GM12878 (cell line): Measurements from ENCODE around the gene FBXO8. TPM values are rescaled to one million over a fixed set of nuclear protein-coding genes. Genes with fewer than 3 reads are reported as not detected.

Experiments
- ATAC-seq: fragments of 200-7000 bp; cut with Tn5 transposase; 3 replicates; pipeline ENCODE4 v1.9.1; 2020; ENCODE audit warnings: mild to moderate bottlenecking, moderate library complexity
- BruUV-seq: library from RNA; stranded (reverse); fragments of 400-500 nt; replicated peaks from 2 replicates; lab custom pipeline; 2021; lab: Mats Ljungman, UMichigan
- CTCF ChIA-PET: fragments of 300-600 bp; sonication (Branson Sonifier 250); formaldehyde crosslinking; extraction: SDS; loops from one replicate; lab custom pipeline; 2021; ENCODE audit warnings: inconsistent platforms; lab: Yijun Ruan, JAX
- POLR2A ChIA-PET: fragments of 350-600 bp; formaldehyde crosslinking; extraction: SDS; loops from one replicate; lab custom pipeline; 2021; ENCODE audit warnings: inconsistent platforms; lab: Charles Lee
- RAD21 ChIA-PET: fragments of 300-600 bp; sonication (Branson Sonifier 250); formaldehyde crosslinking; loops from one replicate; lab custom pipeline; 2023; ENCODE audit warnings: antibody characterized with exemption; ENCODE audit not compliant: unreplicated experiment; lab: Charles Lee
- SMC1A ChIA-PET: fragments of 300-600 bp; sonication (Branson Sonifier 250); formaldehyde crosslinking; loops from one replicate; lab custom pipeline; 2023; ENCODE audit not compliant: unreplicated experiment, uncharacterized antibody; lab: Charles Lee
- DNase-seq: peaks from one replicate; pipeline ENCODE4 v3.0.0-alpha.2; 2011; ENCODE audit warnings: low read depth, low spot score
- FAIRE-seq: peaks from 3 replicates; lab custom pipeline; 2011; peaks lifted over from hg19 to GRCh38; lab: Jason Lieb, UNC
- H2AFZ ChIP-seq: 2 replicates; pipeline ENCODE4 v1.6.0; 2011; ENCODE audit warnings: low read depth, low read length, control low read depth; ENCODE audit not compliant: control insufficient read depth
- H3K27ac ChIP-seq: 2 replicates; pipeline ENCODE4 v1.5.1; 2011; ENCODE audit warnings: control low read depth; ENCODE audit not compliant: control insufficient read depth, insufficient read depth
- H3K27me3 ChIP-seq, 2 experiments: replicated peaks in 1 of 2; 2 replicates each; pipeline versions ENCODE4 v1.6.0 to v1.6.1; 2011; ENCODE audit warnings: low read length in 1 of 2; ENCODE audit not compliant: control insufficient read depth in 2 of 2, insufficient read depth in 2 of 2
- H3K36me3 ChIP-seq, 2 experiments: 2 replicates each; pipeline ENCODE4 v1.5.1; 2011; ENCODE audit warnings: low read length in 1 of 2; ENCODE audit not compliant: control insufficient read depth in 2 of 2, insufficient read depth in 2 of 2
- H3K4me1 ChIP-seq: 2 replicates; pipeline ENCODE4 v1.6.1; 2011; ENCODE audit warnings: mild to moderate bottlenecking, low read length, moderate library complexity, mixed read lengths; ENCODE audit not compliant: control insufficient read depth, insufficient read depth
- H3K4me2 ChIP-seq: 2 replicates; pipeline ENCODE4 v1.6.0; 2011; ENCODE audit warnings: control low read depth; ENCODE audit not compliant: control insufficient read depth, insufficient read depth
- H3K4me3 ChIP-seq: fragments of 200-600 bp; sonication (generic); 2 replicates; pipeline ENCODE4 v1.5.1; 2016
- H3K79me2 ChIP-seq: 2 replicates; pipeline ENCODE4 v1.6.0; 2011; ENCODE audit warnings: low read length; ENCODE audit not compliant: control insufficient read depth, insufficient read depth
- H3K9ac ChIP-seq: 2 replicates; pipeline ENCODE4 v1.8.0; 2011; ENCODE audit warnings: low read length, control low read depth, mixed read lengths; ENCODE audit not compliant: control insufficient read depth, insufficient read depth
- H3K9me3 ChIP-seq: replicated peaks from 3 replicates; pipeline ENCODE4 v1.5.1; 2011; ENCODE audit warnings: mild to moderate bottlenecking, low read length; ENCODE audit not compliant: control insufficient read depth, insufficient read depth
- H4K20me1 ChIP-seq: 2 replicates; pipeline ENCODE4 v1.6.0; 2011; ENCODE audit not compliant: control insufficient read depth, insufficient read depth
- ATF7 ChIP-seq: fragments of 450-650 bp; IDR thresholded peaks from 2 replicates; pipeline ENCODE4 v1.6.1; 2016; ENCODE audit warnings: low read depth, mild to moderate bottlenecking
- EED ChIP-seq: sonication (generic); IDR thresholded peaks from 2 replicates; pipeline ENCODE4 v1.6.1; 2016; ENCODE audit warnings: antibody characterized with exemption, low read depth
- ELK1 ChIP-seq: IDR thresholded peaks from 2 replicates; pipeline ENCODE4 v1.6.1; 2012; ENCODE audit warnings: low read depth, low read length, improper control_type of control experiment
- HDAC2 ChIP-seq: fragments of 200-600 bp; sonication (generic); IDR thresholded peaks from 2 replicates; pipeline ENCODE4 v1.6.1; 2017
- KDM1A ChIP-seq: fragments of 200-600 bp; sonication (generic); IDR thresholded peaks from 2 replicates; pipeline ENCODE4 v1.6.1; 2016; ENCODE audit warnings: borderline replicate concordance
- MTA2 ChIP-seq: fragments of 450-650 bp; IDR thresholded peaks from 2 replicates; pipeline ENCODE4 v1.6.1; 2016; ENCODE audit warnings: low read depth, mild to moderate bottlenecking, moderate library complexity
- PML ChIP-seq: IDR thresholded peaks from 2 replicates; pipeline ENCODE4 v1.6.1; 2012; ENCODE audit warnings: low read length, inconsistent platforms
- POLR2AphosphoS5 ChIP-seq: IDR thresholded peaks from 2 replicates; pipeline ENCODE4 v1.6.1; 2011; ENCODE audit warnings: mild to moderate bottlenecking, low read length, inconsistent platforms
- RELA ChIP-seq: fragments of 450-650 bp; IDR thresholded peaks from 2 replicates; pipeline ENCODE4 v1.8.0; 2014; ENCODE audit warnings: borderline replicate concordance; ENCODE audit not compliant: partially characterized antibody
- SKIL ChIP-seq: fragments of 450-650 bp; IDR thresholded peaks from 2 replicates; pipeline ENCODE4 v1.6.1; 2017; ENCODE audit warnings: mild to moderate bottlenecking, low read depth, inconsistent platforms; ENCODE audit not compliant: poor library complexity, severe bottlenecking
- SMAD1 ChIP-seq: fragments of 450-650 bp; IDR thresholded peaks from 2 replicates; pipeline ENCODE4 v1.6.1; 2018; ENCODE audit warnings: mild to moderate bottlenecking, low read depth; ENCODE audit not compliant: partially characterized antibody
- TAF1 ChIP-seq: IDR thresholded peaks from 2 replicates; pipeline ENCODE4 v1.6.1; 2011; ENCODE audit warnings: mild to moderate bottlenecking, low read depth, low read length, borderline replicate concordance
- TCF12 ChIP-seq: IDR thresholded peaks from 2 replicates; pipeline ENCODE4 v1.6.1; 2011; ENCODE audit warnings: low read depth, mild to moderate bottlenecking, low read length
- USF1 ChIP-seq: IDR thresholded peaks from 2 replicates; pipeline ENCODE4 v1.6.1; 2011; ENCODE audit warnings: borderline replicate concordance, low read depth, mild to moderate bottlenecking, moderate library complexity, mixed read lengths, low read length; ENCODE audit not compliant: insufficient read depth; ENCODE audit errors: extremely low read length
- USF2 ChIP-seq: IDR thresholded peaks from 2 replicates; pipeline ENCODE4 v1.6.1; 2011; ENCODE audit warnings: low read depth, low read length, improper control_type of control experiment, borderline replicate concordance
- ZNF622 ChIP-seq: fragments of 450-650 bp; IDR thresholded peaks from 2 replicates; pipeline ENCODE4 v1.6.1; 2017; ENCODE audit warnings: mild to moderate bottlenecking, inconsistent platforms
- WGBS: methylation state at CpG from one replicate; pipeline ENCODE4 v1.1.6; 2016; ENCODE audit warnings: low lambda C conversion rate; ENCODE audit not compliant: insufficient replicate concordance, insufficient coverage; ENCODE audit errors: missing lambda C conversion rate; 5-methylcytosine and 5-hydroxymethylcytosine counted together
- in situ Hi-C: fragments of 300-500 bp; cut with MboI; formaldehyde crosslinking; loops from 9 replicates; pipeline ENCODE4 v1.14.3; 2018; ENCODE audit warnings: mixed read lengths
- intact Hi-C: fragments of 100-400 bp; cut with micrococcal nuclease; formaldehyde crosslinking; loops from one replicate; pipeline ENCODE4 v1.14.2; 2022; ENCODE audit not compliant: unreplicated experiment
- polyA plus RNA-seq, 11 experiments: library from polyadenylated mRNA; depleted of rRNA in 4 of 11; unstranded in 6 of 11; stranded (reverse) in 5 of 11; fragments of >200 nt; fragmentation: Nextera tagmentation in 4 of 11; fragmentation: Illumina TruSeq in 1 of 11; extraction: Ambion mirVana in 4 of 11; extraction: Trizol in 1 of 11; gene quantifications; 1 replicate in 1 of 11; 2 replicates in 10 of 11; pipeline versions ENCODE4 v1.2.1 to v1.2.3, GENCODE V29; 2011 to 2016; ENCODE audit warnings: inconsistent platforms in 2 of 11, missing spikeins in 2 of 11, low read depth in 1 of 11
- total RNA-seq, 4 experiments: library from RNA; depleted of rRNA in 3 of 4; stranded (reverse); fragments of >200 nt in 3 of 4; fragmentation: Illumina TruSeq in 1 of 4; extraction: Trizol in 1 of 4; gene quantifications; 2 replicates each; pipeline versions ENCODE4 v1.2.1 to v1.2.3, GENCODE V29; 2013 to 2021

The FBXO8 gene
- total and polyA plus RNA-seq, 10 of the 15 experiments (the other 5 are each of a cell fraction or from before 2014, with no cell fraction given): 11.3 to 38.1 (median 16.8) TPM

- ChIA-PET POLR2A (no interaction called here), SMC1A (interaction anchor here (0.9 kb wide), 1 partner anchor 106 kb away, joined by 3 read pairs; no protein-coding TSS in a partner anchor), CTCF (interaction anchor here (1.1 kb wide), 1 partner anchor 8 kb away, joined by 4 read pairs; no protein-coding TSS in a partner anchor), RAD21 (no interaction called here)
- H2AFZ ChIP-seq: no peak overlapping the region; the same call in 1 of the 2 replicates
- H3K4me2 ChIP-seq: peak overlapping the region; percentile 45
- intact Hi-C loops: no loop called here
- 38% methylated on average over 47 of the region's 47 CpGs for WGBS
- no peaks in the 10 kb centered on the region for H3K9me3 ChIP-seq
- ATAC-seq (peak; percentile 63), DNase-seq (no peak), FAIRE-seq (no peak)
- peaks cover 7 to 40% of the 10 kb centered on the region in 2 experiments for H3K27me3 ChIP-seq
- no peak overlapping the region for H3K27ac ChIP-seq
- no peak overlapping the region; the same call in 1 of the 2 replicates for H3K4me3 ChIP-seq
- no peaks in the 10 kb centered on the region for H3K79me2 ChIP-seq
- no peaks in the 10 kb centered on the region for H3K36me3 ChIP-seq
- BruUV-seq: no TSS peak
- no peaks in the 10 kb centered on the region for H4K20me1 ChIP-seq
- H3K9ac ChIP-seq: no peak overlapping the region
- in situ Hi-C loops: no loop called here
- H3K4me1 ChIP-seq: no peaks in the 10 kb centered on the region
- TF ChIP-seq SKIL: no peak
- no peak for TF ChIP-seq ZNF622
- TF ChIP-seq POLR2AphosphoS5: no peak
- TF ChIP-seq TAF1: no peak
- TF ChIP-seq RELA: no peak
- TF ChIP-seq EED: no peak
- TF ChIP-seq USF1: no peak
- TF ChIP-seq HDAC2: no peak
- TF ChIP-seq TCF12: no peak
- no peak for TF ChIP-seq ATF7
- no peak for TF ChIP-seq MTA2
- no peak for TF ChIP-seq USF2
- TF ChIP-seq KDM1A: no peak
- TF ChIP-seq SMAD1: no peak
- TF ChIP-seq ELK1: no peak
- no peak for TF ChIP-seq PML
These were observed 69.2 kb downstream of the FBXO8 start for GRCh38 chr4:174214101-174214878.
